GM12878 (cell line): ENCODE data around the gene YJU2. TPM values are rescaled to one million over a fixed set of nuclear protein-coding genes. Genes with fewer than 3 reads are reported as not detected.
A peak's percentile ranks its signal among the peaks of the same experiment; 100 is the strongest.

Source experiments
- BRCA1 ChIP-seq: IDR thresholded peaks from 2 replicates; pipeline ENCODE4 v1.6.1; 2011; ENCODE audit warnings: low read depth, low read length, improper control_type of control experiment
- CHD1 ChIP-seq: IDR thresholded peaks from 2 replicates; pipeline ENCODE4 v1.6.1; 2012; ENCODE audit warnings: low read depth, low read length, improper control_type of control experiment
- E2F4 ChIP-seq: IDR thresholded peaks from 2 replicates; pipeline ENCODE4 v1.6.1; 2012; ENCODE audit warnings: low read depth, low read length, improper control_type of control experiment
- ELK1 ChIP-seq: IDR thresholded peaks from 2 replicates; pipeline ENCODE4 v1.6.1; 2012; ENCODE audit warnings: low read depth, low read length, improper control_type of control experiment
- HDAC2 ChIP-seq: fragments of 200-600 bp; sonication (generic); IDR thresholded peaks from 2 replicates; pipeline ENCODE4 v1.6.1; 2017
- IKZF2 ChIP-seq, 2 experiments: fragments of 450-650 bp; IDR thresholded peaks; 2 replicates each; pipeline ENCODE4 v1.6.1; 2017; ENCODE audit warnings: mild to moderate bottlenecking in 2 of 2, moderate library complexity in 2 of 2
- JUND ChIP-seq: IDR thresholded peaks from 2 replicates; pipeline ENCODE4 v1.6.1; 2012; ENCODE audit warnings: low read depth, mild to moderate bottlenecking, low read length, improper control_type of control experiment, moderate library complexity
- PAX8 ChIP-seq: fragments of 450-650 bp; IDR thresholded peaks from 2 replicates; pipeline ENCODE4 v1.6.1; 2017; ENCODE audit warnings: mild to moderate bottlenecking, moderate library complexity
- PML ChIP-seq: IDR thresholded peaks from 2 replicates; pipeline ENCODE4 v1.6.1; 2012; ENCODE audit warnings: low read length, inconsistent platforms
- POU2F2 ChIP-seq: IDR thresholded peaks from 3 replicates; pipeline ENCODE4 v1.6.1; 2011; ENCODE audit warnings: low read depth, mild to moderate bottlenecking, low read length, borderline replicate concordance
- RELB ChIP-seq: fragments of 450-650 bp; IDR thresholded peaks from 2 replicates; pipeline ENCODE4 v1.6.1; 2017; ENCODE audit warnings: low read depth, mild to moderate bottlenecking, moderate library complexity
- RUNX3 ChIP-seq: IDR thresholded peaks from 2 replicates; pipeline ENCODE4 v1.6.1; 2012; ENCODE audit warnings: low read length, inconsistent platforms
- SP1 ChIP-seq: IDR thresholded peaks from one replicate; pipeline ENCODE4 v1.6.1; 2011; ENCODE audit warnings: low read depth, low read length
- ZSCAN29 ChIP-seq: fragments of 450-650 bp; IDR thresholded peaks from 2 replicates; pipeline ENCODE4 v1.6.1; 2017; ENCODE audit warnings: mild to moderate bottlenecking, moderate library complexity
- polyA plus RNA-seq, 11 experiments: library from polyadenylated mRNA; depleted of rRNA in 4 of 11; unstranded in 6 of 11; stranded (reverse) in 5 of 11; fragments of >200 nt; fragmentation: Nextera tagmentation in 4 of 11; fragmentation: Illumina TruSeq in 1 of 11; extraction: Ambion mirVana in 4 of 11; extraction: Trizol in 1 of 11; gene quantifications; 1 replicate in 1 of 11; 2 replicates in 10 of 11; pipeline versions ENCODE4 v1.2.1 to v1.2.3, GENCODE V29; 2011 to 2016; ENCODE audit warnings: inconsistent platforms in 2 of 11, missing spikeins in 2 of 11, low read depth in 1 of 11
- total RNA-seq, 4 experiments: library from RNA; depleted of rRNA in 3 of 4; stranded (reverse); fragments of >200 nt in 3 of 4; fragmentation: Illumina TruSeq in 1 of 4; extraction: Trizol in 1 of 4; gene quantifications; 2 replicates each; pipeline versions ENCODE4 v1.2.1 to v1.2.3, GENCODE V29; 2013 to 2021
- TF ChIP-seq, protein P1 (sequence below): fragments of 450-650 bp; IDR thresholded peaks from 2 replicates; pipeline ENCODE4 v1.6.1; 2018; ENCODE audit warnings: borderline replicate concordance, mild to moderate bottlenecking; ENCODE audit not compliant: partially characterized antibody
- TF ChIP-seq, protein P2 (sequence below): fragments of 450-650 bp; IDR thresholded peaks from 2 replicates; pipeline ENCODE4 v1.6.1; 2016; ENCODE audit warnings: mild to moderate bottlenecking, moderate library complexity, borderline replicate concordance
- TF ChIP-seq, protein P3 (sequence below): fragments of 450-650 bp; conservative IDR thresholded peaks from 2 replicates; pipeline ENCODE4 v1.6.1; 2017; ENCODE audit warnings: mild to moderate bottlenecking, moderate library complexity

The YJU2 gene
- total and polyA plus RNA-seq, 10 of the 15 experiments (the other 5 are each of a cell fraction or from before 2014, with no cell fraction given) = 0.26 to 40.7 (median 23.8) TPM

GRCh38 chr19:4229179-4229931, 17.5 kb upstream of the YJU2 start, which contains the start of gene EBI3 (continued):
- TF ChIP-seq E2F4 (no peak), RELB (peak; percentile 94), PAX8 (no peak), HDAC2 (no peak), JUND (peak; percentile 63; the same call in 1 of the 2 replicates), SP1 (peak; percentile 65), POU2F2 (peak; percentile 39; the same call in 2 of the 3 replicates), ZSCAN29 (no peak), RUNX3 (peak; percentile 51; the same call in 1 of the 2 replicates), CHD1 (peak; percentile 58; the same call in 1 of the 2 replicates), ELK1 (no peak), IKZF2 (IDR thresholded peaks at IDR 0.05) (peak; percentile 97 to 98), BRCA1 (no peak), PML (peak; percentile 86; the same call in 1 of the 2 replicates)
- TF ChIP-seq, protein P1, sequence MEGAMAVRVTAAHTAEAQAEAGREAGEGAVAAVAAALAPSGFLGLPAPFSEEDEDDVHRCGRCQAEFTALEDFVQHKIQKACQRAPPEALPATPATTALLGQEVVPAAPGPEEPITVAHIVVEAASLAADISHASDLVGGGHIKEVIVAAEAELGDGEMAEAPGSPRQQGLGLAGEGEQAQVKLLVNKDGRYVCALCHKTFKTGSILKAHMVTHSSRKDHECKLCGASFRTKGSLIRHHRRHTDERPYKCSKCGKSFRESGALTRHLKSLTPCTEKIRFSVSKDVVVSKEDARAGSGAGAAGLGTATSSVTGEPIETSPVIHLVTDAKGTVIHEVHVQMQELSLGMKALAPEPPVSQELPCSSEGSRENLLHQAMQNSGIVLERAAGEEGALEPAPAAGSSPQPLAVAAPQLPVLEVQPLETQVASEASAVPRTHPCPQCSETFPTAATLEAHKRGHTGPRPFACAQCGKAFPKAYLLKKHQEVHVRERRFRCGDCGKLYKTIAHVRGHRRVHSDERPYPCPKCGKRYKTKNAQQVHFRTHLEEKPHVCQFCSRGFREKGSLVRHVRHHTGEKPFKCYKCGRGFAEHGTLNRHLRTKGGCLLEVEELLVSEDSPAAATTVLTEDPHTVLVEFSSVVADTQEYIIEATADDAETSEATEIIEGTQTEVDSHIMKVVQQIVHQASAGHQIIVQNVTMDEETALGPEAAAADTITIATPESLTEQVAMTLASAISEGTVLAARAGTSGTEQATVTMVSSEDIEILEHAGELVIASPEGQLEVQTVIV = no peak
- TF ChIP-seq, protein P2, sequence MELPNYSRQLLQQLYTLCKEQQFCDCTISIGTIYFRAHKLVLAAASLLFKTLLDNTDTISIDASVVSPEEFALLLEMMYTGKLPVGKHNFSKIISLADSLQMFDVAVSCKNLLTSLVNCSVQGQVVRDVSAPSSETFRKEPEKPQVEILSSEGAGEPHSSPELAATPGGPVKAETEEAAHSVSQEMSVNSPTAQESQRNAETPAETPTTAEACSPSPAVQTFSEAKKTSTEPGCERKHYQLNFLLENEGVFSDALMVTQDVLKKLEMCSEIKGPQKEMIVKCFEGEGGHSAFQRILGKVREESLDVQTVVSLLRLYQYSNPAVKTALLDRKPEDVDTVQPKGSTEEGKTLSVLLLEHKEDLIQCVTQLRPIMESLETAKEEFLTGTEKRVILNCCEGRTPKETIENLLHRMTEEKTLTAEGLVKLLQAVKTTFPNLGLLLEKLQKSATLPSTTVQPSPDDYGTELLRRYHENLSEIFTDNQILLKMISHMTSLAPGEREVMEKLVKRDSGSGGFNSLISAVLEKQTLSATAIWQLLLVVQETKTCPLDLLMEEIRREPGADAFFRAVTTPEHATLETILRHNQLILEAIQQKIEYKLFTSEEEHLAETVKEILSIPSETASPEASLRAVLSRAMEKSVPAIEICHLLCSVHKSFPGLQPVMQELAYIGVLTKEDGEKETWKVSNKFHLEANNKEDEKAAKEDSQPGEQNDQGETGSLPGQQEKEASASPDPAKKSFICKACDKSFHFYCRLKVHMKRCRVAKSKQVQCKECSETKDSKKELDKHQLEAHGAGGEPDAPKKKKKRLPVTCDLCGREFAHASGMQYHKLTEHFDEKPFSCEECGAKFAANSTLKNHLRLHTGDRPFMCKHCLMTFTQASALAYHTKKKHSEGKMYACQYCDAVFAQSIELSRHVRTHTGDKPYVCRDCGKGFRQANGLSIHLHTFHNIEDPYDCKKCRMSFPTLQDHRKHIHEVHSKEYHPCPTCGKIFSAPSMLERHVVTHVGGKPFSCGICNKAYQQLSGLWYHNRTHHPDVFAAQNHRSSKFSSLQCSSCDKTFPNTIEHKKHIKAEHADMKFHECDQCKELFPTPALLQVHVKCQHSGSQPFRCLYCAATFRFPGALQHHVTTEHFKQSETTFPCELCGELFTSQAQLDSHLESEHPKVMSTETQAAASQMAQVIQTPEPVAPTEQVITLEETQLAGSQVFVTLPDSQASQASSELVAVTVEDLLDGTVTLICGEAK = no peak
- TF ChIP-seq, protein P3, sequence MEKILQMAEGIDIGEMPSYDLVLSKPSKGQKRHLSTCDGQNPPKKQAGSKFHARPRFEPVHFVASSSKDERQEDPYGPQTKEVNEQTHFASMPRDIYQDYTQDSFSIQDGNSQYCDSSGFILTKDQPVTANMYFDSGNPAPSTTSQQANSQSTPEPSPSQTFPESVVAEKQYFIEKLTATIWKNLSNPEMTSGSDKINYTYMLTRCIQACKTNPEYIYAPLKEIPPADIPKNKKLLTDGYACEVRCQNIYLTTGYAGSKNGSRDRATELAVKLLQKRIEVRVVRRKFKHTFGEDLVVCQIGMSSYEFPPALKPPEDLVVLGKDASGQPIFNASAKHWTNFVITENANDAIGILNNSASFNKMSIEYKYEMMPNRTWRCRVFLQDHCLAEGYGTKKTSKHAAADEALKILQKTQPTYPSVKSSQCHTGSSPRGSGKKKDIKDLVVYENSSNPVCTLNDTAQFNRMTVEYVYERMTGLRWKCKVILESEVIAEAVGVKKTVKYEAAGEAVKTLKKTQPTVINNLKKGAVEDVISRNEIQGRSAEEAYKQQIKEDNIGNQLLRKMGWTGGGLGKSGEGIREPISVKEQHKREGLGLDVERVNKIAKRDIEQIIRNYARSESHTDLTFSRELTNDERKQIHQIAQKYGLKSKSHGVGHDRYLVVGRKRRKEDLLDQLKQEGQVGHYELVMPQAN = peak; percentile 66; the same call in 1 of the 2 replicates
